NOMO-1 treated with dmso at 0.1 percent for 144 hours (cell line): Measurements from ENCODE around the gene MASP1.

Experiments
- DNase-seq: peaks from one replicate; lab custom pipeline; 2025; ENCODE audit not compliant: unreplicated experiment; lab: John Stamatoyannopoulos, UW

MASP1 gene

GRCh38 chr3:187295316-187296034, 3.9 kb upstream of the MASP1 start:
- DNase-seq: no peak

- no peak for DNase-seq
Observed at GRCh38 chr3:187293516-187294430, 2.2 kb upstream of the MASP1 start.

DNA sequence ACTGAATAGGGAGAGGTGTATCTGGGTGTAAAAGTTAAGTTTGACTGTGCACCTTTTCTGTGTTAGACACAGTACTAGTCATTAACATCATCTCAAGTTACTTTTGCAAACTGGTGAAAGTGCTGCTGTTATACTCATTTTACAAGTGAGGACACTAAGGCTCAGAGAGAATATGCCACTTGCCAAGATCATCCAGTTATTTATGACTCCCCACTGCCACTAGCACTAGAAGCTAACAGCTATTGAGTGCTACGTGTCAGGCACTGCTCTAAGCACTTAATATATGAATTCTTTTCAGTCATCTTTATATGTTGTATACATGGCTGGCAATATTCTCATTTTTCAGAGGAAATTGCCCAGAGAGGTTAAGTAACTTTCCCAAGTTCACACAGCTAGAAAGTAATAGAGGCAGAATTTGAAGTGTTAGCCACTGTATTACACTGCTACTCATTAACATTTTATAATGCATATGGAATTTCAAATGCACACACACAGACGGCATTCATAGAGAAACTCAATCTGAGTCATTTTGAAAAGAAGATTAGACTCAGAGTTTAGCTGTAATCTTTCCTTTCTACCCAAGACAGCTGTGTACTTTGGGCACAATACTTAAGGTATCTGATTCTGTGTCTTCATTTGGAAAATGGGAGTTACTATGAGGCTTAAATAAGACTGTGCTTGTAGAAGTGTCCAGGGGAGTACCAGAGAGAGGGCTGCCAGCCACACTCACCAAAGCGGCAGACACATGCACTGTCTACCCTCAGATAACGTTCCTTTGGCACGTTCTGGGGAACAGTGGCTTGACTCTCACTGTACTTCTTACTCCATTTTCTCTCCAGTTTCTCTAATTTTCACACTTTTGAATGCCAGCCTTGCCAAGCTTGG, 1.3 kb upstream of the MASP1 start:
- DNase-seq: no peak

- no peak for DNase-seq
Observed at GRCh38 chr3:187292181-187292580, 644 bp upstream of the MASP1 start.

- no peak for DNase-seq
Observed at GRCh38 chr3:187291001-187291511, 481 bp downstream of the MASP1 start.

GRCh38 chr3:187290503-187290902, 1.0 kb downstream of the MASP1 start:
- no peak for DNase-seq

- no peak for DNase-seq
Observed at GRCh38 chr3:187288855-187289605, 2.5 kb downstream of the MASP1 start.

- no peak for DNase-seq
Observed at GRCh38 chr3:187288131-187288854, 3.2 kb downstream of the MASP1 start.

GRCh38 chr3:187287256-187287655, 4.3 kb downstream of the MASP1 start:
- DNase-seq: no peak

GRCh38 chr3:187286467-187287059, 5.0 kb downstream of the MASP1 start:
- no peak for DNase-seq

- DNase-seq: no peak
Observed at GRCh38 chr3:187281191-187281714, 10.3 kb downstream of the MASP1 start.

- DNase-seq: no peak
Observed at GRCh38 chr3:187280644-187281043, 10.9 kb downstream of the MASP1 start.

- DNase-seq: no peak
Observed at GRCh38 chr3:187277129-187277462, 14.4 kb downstream of the MASP1 start.

DNA sequence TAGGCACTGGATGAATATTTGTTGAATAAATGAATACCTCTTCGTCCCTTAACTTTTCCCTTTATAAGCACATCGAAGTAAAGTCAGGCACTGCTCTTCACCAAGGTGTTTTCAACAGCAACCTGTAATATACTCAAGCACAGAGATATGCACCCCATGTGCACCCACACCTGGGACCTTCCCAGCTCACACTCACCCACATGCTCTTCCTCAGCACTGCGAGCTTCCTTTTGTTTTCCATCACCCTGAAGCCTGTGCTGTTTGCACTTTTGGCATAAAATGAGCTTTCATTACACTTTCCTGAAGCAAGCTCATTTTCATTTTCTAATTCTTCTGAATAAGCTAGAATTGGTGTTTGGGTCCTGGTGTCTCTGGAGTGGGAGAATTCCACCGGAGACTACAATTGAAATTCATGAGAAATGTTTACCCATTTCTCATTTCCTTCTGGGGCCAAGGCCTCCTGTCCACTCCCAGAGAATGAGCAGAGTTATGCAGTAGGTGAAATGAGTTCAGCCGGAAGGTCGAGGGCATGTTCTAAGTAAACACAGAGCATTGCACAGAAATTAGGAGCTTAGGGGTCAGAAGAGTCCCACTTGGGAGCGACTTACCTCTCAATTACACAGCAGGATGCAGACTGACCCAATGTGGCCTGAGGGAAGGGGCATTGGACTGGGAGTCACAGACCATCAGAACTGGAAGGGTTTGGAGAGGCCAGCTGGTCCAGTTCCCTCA, 15.0 kb downstream of the MASP1 start:
- DNase-seq: no peak

GRCh38 chr3:187274977-187275338, 16.6 kb downstream of the MASP1 start:
- DNase-seq: no peak

- DNase-seq: no peak
Observed at GRCh38 chr3:187274315-187274976, 17.1 kb downstream of the MASP1 start.

- no peak for DNase-seq
Observed at GRCh38 chr3:187271582-187271981, 20.0 kb downstream of the MASP1 start.

- DNase-seq: no peak
Observed at GRCh38 chr3:187269486-187269885, 22.1 kb downstream of the MASP1 start.
